Measurements from ENCODE around the gene UBAC2. TPM values are rescaled to one million over a fixed set of nuclear protein-coding genes. Genes with fewer than 3 reads are reported as not detected.

Gene UBAC2
- total RNA-seq, 2 donors from 2014 or later: 72.7 to 80.4 TPM

- Histone ChIP-seq H3K9me3 (ENCODE audit: control insufficient read depth, low read length) (peaks cover 10% of the 10 kb centered on the region), H3K4me3 (ENCODE audit: low read length) (no peak overlapping the region), H3K27ac (ENCODE audit: low read depth, low read length) (no peak overlapping the region), H3K9ac (ENCODE audit: extremely low read depth, low read length, poor library complexity, severe bottlenecking) (no peak overlapping the region), H3K36me3 (ENCODE audit: control insufficient read depth, insufficient read depth, low read length) (peaks cover 29% of the 10 kb centered on the region), H3K4me1 (ENCODE audit: control insufficient read depth, insufficient read depth, low read length) (peaks cover 3% of the 10 kb centered on the region), H3K27me3 (ENCODE audit: control insufficient read depth, insufficient read depth, low read length, poor library complexity, severe bottlenecking) (no peaks in the 10 kb centered on the region)
- peaks cover 6% of the 10 kb centered on the region for H3K9me3 Mint-ChIP-seq
- no peak for TF ChIP-seq CTCF (conservative IDR thresholded peaks at IDR 0.05)
- DNase-seq: no peak
- H3K4me3 Mint-ChIP-seq: no peak overlapping the region
- H3K4me1 Mint-ChIP-seq: peaks cover 18% of the 10 kb centered on the region
- 93 to 96% methylated on average over 2 of the region's 2 CpGs for WGBS, 2 experiments (ENCODE audit: insufficient coverage in 1 of 2, insufficient read length in 1 of 2)
- peaks cover 25% of the 10 kb centered on the region for H3K36me3 Mint-ChIP-seq (ENCODE audit: low read depth)
- no peaks in the 10 kb centered on the region for H3K27me3 Mint-ChIP-seq (ENCODE audit: insufficient read depth)
- no peak overlapping the region for H3K27ac Mint-ChIP-seq
These were observed 72.5 kb downstream of the UBAC2 start for GRCh38 chr13:99273128-99273527.

- peaks cover 33% of the 10 kb centered on the region for H3K36me3 ChIP-seq (ENCODE audit: control insufficient read depth, insufficient read depth, low read length)
- H3K4me1 ChIP-seq (ENCODE audit: control insufficient read depth, insufficient read depth, low read length): peaks cover 3% of the 10 kb centered on the region
- 73 to 86% methylated on average over 1 of the region's 1 CpG for WGBS, 2 experiments (ENCODE audit: insufficient coverage in 1 of 2, insufficient read length in 1 of 2)
- no peaks in the 10 kb centered on the region for H3K27me3 ChIP-seq (ENCODE audit: control insufficient read depth, insufficient read depth, low read length, poor library complexity, severe bottlenecking)
- Mint-ChIP-seq H3K4me1 (peaks cover 24% of the 10 kb centered on the region), H3K27me3 (ENCODE audit: insufficient read depth) (no peaks in the 10 kb centered on the region), H3K4me3 (no peak overlapping the region), H3K27ac (no peak overlapping the region), H3K36me3 (ENCODE audit: low read depth) (peaks cover 27% of the 10 kb centered on the region), H3K9me3 (peaks cover 6% of the 10 kb centered on the region)
- peaks cover 10% of the 10 kb centered on the region for H3K9me3 ChIP-seq (ENCODE audit: control insufficient read depth, low read length)
- H3K27ac ChIP-seq (ENCODE audit: low read depth, low read length): no peak overlapping the region
- DNase-seq: no peak
- H3K4me3 ChIP-seq (ENCODE audit: low read length): no peak overlapping the region
- no peak overlapping the region for H3K9ac ChIP-seq (ENCODE audit: extremely low read depth, low read length, poor library complexity, severe bottlenecking)
- TF ChIP-seq CTCF (conservative IDR thresholded peaks at IDR 0.05): no peak
These were observed 74.4 kb downstream of the UBAC2 start for GRCh38 chr13:99275093-99275469.

- Mint-ChIP-seq H3K9me3 (peaks cover 6% of the 10 kb centered on the region), H3K4me1 (peaks cover 26% of the 10 kb centered on the region), H3K36me3 (ENCODE audit: low read depth) (peaks cover 24% of the 10 kb centered on the region), H3K27me3 (ENCODE audit: insufficient read depth) (no peaks in the 10 kb centered on the region), H3K4me3 (no peak overlapping the region), H3K27ac (no peak overlapping the region)
- Histone ChIP-seq H3K27me3 (ENCODE audit: control insufficient read depth, insufficient read depth, low read length, poor library complexity, severe bottlenecking) (no peaks in the 10 kb centered on the region), H3K9ac (ENCODE audit: extremely low read depth, low read length, poor library complexity, severe bottlenecking) (no peak overlapping the region), H3K4me3 (ENCODE audit: low read length) (no peak overlapping the region), H3K36me3 (ENCODE audit: control insufficient read depth, insufficient read depth, low read length) (peaks cover 47% of the 10 kb centered on the region), H3K27ac (ENCODE audit: low read depth, low read length) (no peak overlapping the region), H3K9me3 (ENCODE audit: control insufficient read depth, low read length) (peaks cover 10% of the 10 kb centered on the region), H3K4me1 (ENCODE audit: control insufficient read depth, insufficient read depth, low read length) (peaks cover 3% of the 10 kb centered on the region)
- WGBS, 2 experiments (ENCODE audit: insufficient coverage in 1 of 2, insufficient read length in 1 of 2): 100% methylated on average over 2 of the region's 2 CpGs; no CpG with 5 or more reads in 1 of the 2 experiments
- no peak for DNase-seq
- TF ChIP-seq CTCF (conservative IDR thresholded peaks at IDR 0.05): peak; percentile 58
These were observed 76.1 kb downstream of the UBAC2 start for GRCh38 chr13:99276706-99277105.
